ENCODE results near the gene STK39. TPM values are rescaled to one million over a fixed set of nuclear protein-coding genes. Genes with fewer than 3 reads are reported as not detected.

STK39 gene
- total and polyA plus RNA-seq, 2 donors from 2014 or later, result 15.9 to 27.1 TPM

DNA sequence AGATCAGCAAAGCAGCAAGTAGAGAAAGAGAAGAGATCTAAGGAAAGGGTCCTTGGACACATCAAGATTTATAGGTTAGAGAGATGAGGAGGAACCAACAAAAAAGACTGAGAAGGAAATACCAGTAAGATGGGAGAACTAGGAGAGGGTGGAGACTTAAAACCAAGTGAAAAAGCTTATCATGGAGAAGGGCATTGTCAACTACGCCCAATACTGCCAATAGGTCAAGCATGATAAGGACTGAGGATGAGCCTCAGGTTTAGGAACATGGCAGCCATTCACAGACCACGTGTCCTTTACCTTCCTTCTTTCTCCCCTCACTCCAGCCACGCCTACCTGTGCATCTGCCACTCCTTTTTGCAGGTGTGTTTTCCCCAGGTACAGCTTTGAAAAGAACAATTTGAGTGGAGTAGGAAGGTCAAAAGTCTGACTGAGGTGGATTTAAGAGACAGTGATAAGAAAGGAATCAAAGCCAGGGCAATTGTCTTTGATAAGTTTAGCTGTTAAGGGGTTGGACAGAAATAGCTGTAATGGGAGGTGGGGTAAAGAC, 238.7 kb downstream of the STK39 start:
- no peak for FAIRE-seq
- TF ChIP-seq, protein P1, sequence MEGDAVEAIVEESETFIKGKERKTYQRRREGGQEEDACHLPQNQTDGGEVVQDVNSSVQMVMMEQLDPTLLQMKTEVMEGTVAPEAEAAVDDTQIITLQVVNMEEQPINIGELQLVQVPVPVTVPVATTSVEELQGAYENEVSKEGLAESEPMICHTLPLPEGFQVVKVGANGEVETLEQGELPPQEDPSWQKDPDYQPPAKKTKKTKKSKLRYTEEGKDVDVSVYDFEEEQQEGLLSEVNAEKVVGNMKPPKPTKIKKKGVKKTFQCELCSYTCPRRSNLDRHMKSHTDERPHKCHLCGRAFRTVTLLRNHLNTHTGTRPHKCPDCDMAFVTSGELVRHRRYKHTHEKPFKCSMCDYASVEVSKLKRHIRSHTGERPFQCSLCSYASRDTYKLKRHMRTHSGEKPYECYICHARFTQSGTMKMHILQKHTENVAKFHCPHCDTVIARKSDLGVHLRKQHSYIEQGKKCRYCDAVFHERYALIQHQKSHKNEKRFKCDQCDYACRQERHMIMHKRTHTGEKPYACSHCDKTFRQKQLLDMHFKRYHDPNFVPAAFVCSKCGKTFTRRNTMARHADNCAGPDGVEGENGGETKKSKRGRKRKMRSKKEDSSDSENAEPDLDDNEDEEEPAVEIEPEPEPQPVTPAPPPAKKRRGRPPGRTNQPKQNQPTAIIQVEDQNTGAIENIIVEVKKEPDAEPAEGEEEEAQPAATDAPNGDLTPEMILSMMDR (IDR thresholded peaks at IDR 0.05; ENCODE audit: borderline replicate concordance, extremely low read depth, insufficient read depth), result no peak

GRCh38 chr2:168006498-168006897, 240.9 kb downstream of the STK39 start:
- Histone ChIP-seq H3K4me1 (ENCODE audit: control insufficient read depth in 2 of 3, insufficient read depth in 2 of 3, low read depth in 1 of 3, low read length in 3 of 3) (no peaks in the 10 kb centered on the region), H3K9me3 (ENCODE audit: control insufficient read depth in 2 of 3, insufficient read depth in 1 of 3, low read length in 3 of 3) (no peaks in the 10 kb centered on the region), H3K36me3 (ENCODE audit: control insufficient read depth in 2 of 3, insufficient read depth in 3 of 3, low read length in 3 of 3) (no peaks in the 10 kb centered on the region), H3K9ac (ENCODE audit: low read length in 3 of 3) (no peak overlapping the region), H3K27ac (ENCODE audit: low read depth in 2 of 2, low read length in 2 of 2) (no peak overlapping the region), H3K4me3 (ENCODE audit: low read length in 3 of 3) (no peak overlapping the region), H3K27me3 (ENCODE audit: control insufficient read depth, insufficient read depth, low read length) (no peaks in the 10 kb centered on the region)
- FAIRE-seq (no peak), DNase-seq (no peak)
- TF ChIP-seq, protein P1 (IDR thresholded peaks at IDR 0.05; ENCODE audit: borderline replicate concordance, extremely low read depth, insufficient read depth), result no peak
- intact Hi-C loops (cut with DNase I), result no loop called here

More for the DNA sequence above, 238.7 kb downstream of the STK39 start:
- Histone ChIP-seq H3K9me3 (ENCODE audit: control insufficient read depth in 2 of 3, insufficient read depth in 1 of 3, low read length in 3 of 3) (no peaks in the 10 kb centered on the region), H3K9ac (ENCODE audit: low read length in 3 of 3) (no peak overlapping the region), H3K27ac (ENCODE audit: low read depth in 2 of 2, low read length in 2 of 2) (no peak overlapping the region), H3K36me3 (ENCODE audit: control insufficient read depth in 2 of 3, insufficient read depth in 3 of 3, low read length in 3 of 3) (no peaks in the 10 kb centered on the region), H3K27me3 (ENCODE audit: control insufficient read depth, insufficient read depth, low read length) (no peaks in the 10 kb centered on the region), H3K4me3 (ENCODE audit: low read length in 3 of 3) (no peak overlapping the region), H3K4me1 (ENCODE audit: control insufficient read depth in 2 of 3, insufficient read depth in 2 of 3, low read depth in 1 of 3, low read length in 3 of 3) (no peaks in the 10 kb centered on the region)
- no peak for DNase-seq
- intact Hi-C loops (cut with DNase I), result no loop called here

GRCh38 chr2:168005586-168005985, 241.8 kb downstream of the STK39 start:
- FAIRE-seq (no peak), DNase-seq (no peak)
- no peaks in the 10 kb centered on the region for H3K9me3 ChIP-seq (ENCODE audit: control insufficient read depth in 2 of 3, insufficient read depth in 1 of 3, low read length in 3 of 3)
- TF ChIP-seq, protein P1 (IDR thresholded peaks at IDR 0.05; ENCODE audit: borderline replicate concordance, extremely low read depth, insufficient read depth), result no peak
- intact Hi-C loops (cut with DNase I), result no loop called here
- no peak overlapping the region for H3K4me3 ChIP-seq (ENCODE audit: low read length in 3 of 3)
- no peak overlapping the region for H3K9ac ChIP-seq (ENCODE audit: low read length in 3 of 3)
- no peaks in the 10 kb centered on the region for H3K36me3 ChIP-seq (ENCODE audit: control insufficient read depth in 2 of 3, insufficient read depth in 3 of 3, low read length in 3 of 3)
- no peaks in the 10 kb centered on the region for H3K4me1 ChIP-seq (ENCODE audit: control insufficient read depth in 2 of 3, insufficient read depth in 2 of 3, low read depth in 1 of 3, low read length in 3 of 3)
- H3K27me3 ChIP-seq (ENCODE audit: control insufficient read depth, insufficient read depth, low read length), result no peaks in the 10 kb centered on the region
- H3K27ac ChIP-seq (ENCODE audit: low read depth in 2 of 2, low read length in 2 of 2), result no peak overlapping the region

DNA sequence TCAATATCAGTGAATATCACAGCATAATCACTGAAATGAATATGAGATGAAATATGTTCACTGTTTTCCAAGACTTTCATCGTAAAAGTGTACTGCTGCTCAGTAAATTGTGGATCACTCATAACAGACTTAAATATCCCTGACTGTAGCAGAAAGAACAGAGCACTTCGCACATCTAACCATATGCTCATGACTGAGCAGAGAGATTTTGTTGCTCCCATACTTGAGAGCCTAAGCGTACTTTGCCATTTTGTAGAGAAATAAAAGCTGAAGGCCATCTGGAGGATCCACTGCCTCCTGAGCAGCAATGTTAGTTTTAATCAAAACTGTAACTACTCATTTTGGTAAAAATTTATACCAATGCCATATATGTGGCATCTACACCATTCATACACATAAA, 243.5 kb downstream of the STK39 start:
- Histone ChIP-seq H3K27me3 (ENCODE audit: control insufficient read depth, insufficient read depth, low read length) (no peaks in the 10 kb centered on the region), H3K9ac (ENCODE audit: low read length in 3 of 3) (no peak overlapping the region), H3K36me3 (ENCODE audit: control insufficient read depth in 2 of 3, insufficient read depth in 3 of 3, low read length in 3 of 3) (no peaks in the 10 kb centered on the region), H3K27ac (ENCODE audit: low read depth in 2 of 2, low read length in 2 of 2) (no peak overlapping the region), H3K4me1 (ENCODE audit: control insufficient read depth in 2 of 3, insufficient read depth in 2 of 3, low read depth in 1 of 3, low read length in 3 of 3) (no peaks in the 10 kb centered on the region), H3K4me3 (ENCODE audit: low read length in 3 of 3) (no peak overlapping the region), H3K9me3 (ENCODE audit: control insufficient read depth in 2 of 3, insufficient read depth in 1 of 3, low read length in 3 of 3) (no peaks in the 10 kb centered on the region)
- TF ChIP-seq, protein P1 (IDR thresholded peaks at IDR 0.05; ENCODE audit: borderline replicate concordance, extremely low read depth, insufficient read depth), result no peak
- DNase-seq (no peak), FAIRE-seq (no peak)
- intact Hi-C loops (cut with DNase I), result no loop called here

Data from kidney (tissue), 14 donors.